Tongue (tissue), 2 donors: ENCODE data around the gene MICU1. TPM values are rescaled to one million over a fixed set of nuclear protein-coding genes. Genes with fewer than 3 reads are reported as not detected.
"Not testable (repeated sequence)": the region's sequence is repeated elsewhere in the genome, so short reads cannot be mapped to it uniquely, and the experiment has no call there.

Experiments used
- DNase-seq: peaks from one replicate; pipeline ENCODE4 v3.0.0-alpha.2; 2015
- total RNA-seq: library from RNA; depleted of rRNA; stranded (reverse); fragments of >200 nt; gene quantifications from one replicate; pipeline ENCODE4 v1.2.3, GENCODE V29; 2014

The MICU1 gene
- total RNA-seq, 1 donor from 2014 or later, result 87.9 TPM

- no peak for DNase-seq
These were observed 64.1 kb downstream of the MICU1 start for GRCh38 chr10:72561745-72562166.

GRCh38 chr10:72557362-72557761, 68.5 kb downstream of the MICU1 start:
- no peak for DNase-seq

GRCh38 chr10:72552857-72553256, 73.0 kb downstream of the MICU1 start:
- peak; percentile 70 for DNase-seq

- DNase-seq, result no peak
These were observed 75.6 kb downstream of the MICU1 start for GRCh38 chr10:72550239-72550638.

- DNase-seq, result no peak
These were observed 80.3 kb downstream of the MICU1 start for GRCh38 chr10:72545546-72545945.

GRCh38 chr10:72543855-72544254, 82.0 kb downstream of the MICU1 start:
- not testable (repeated sequence) for DNase-seq

GRCh38 chr10:72542396-72542815, 83.5 kb downstream of the MICU1 start:
- DNase-seq, result peak; percentile 4

- DNase-seq, result no peak
These were observed 84.5 kb downstream of the MICU1 start for GRCh38 chr10:72541337-72541736.

GRCh38 chr10:72540193-72540807, 85.6 kb downstream of the MICU1 start:
- DNase-seq, result no peak

- no peak for DNase-seq
These were observed 86.7 kb downstream of the MICU1 start for GRCh38 chr10:72539137-72539536.

GRCh38 chr10:72525689-72526088, 100.2 kb downstream of the MICU1 start:
- DNase-seq, result no peak

- no peak for DNase-seq
These were observed 100.6 kb downstream of the MICU1 start for GRCh38 chr10:72525277-72525676.

GRCh38 chr10:72524489-72524888, 101.4 kb downstream of the MICU1 start:
- no peak for DNase-seq

- no peak for DNase-seq
These were observed 101.9 kb downstream of the MICU1 start for GRCh38 chr10:72523932-72524396.

GRCh38 chr10:72523062-72523461, 102.8 kb downstream of the MICU1 start:
- no peak for DNase-seq

GRCh38 chr10:72517244-72517643, 108.6 kb downstream of the MICU1 start:
- DNase-seq, result no peak

GRCh38 chr10:72515455-72515854, 110.4 kb downstream of the MICU1 start:
- DNase-seq, result no peak

GRCh38 chr10:72513910-72514309, 112.0 kb downstream of the MICU1 start:
- DNase-seq, result no peak

- DNase-seq, result no peak
These were observed 114.4 kb downstream of the MICU1 start for GRCh38 chr10:72511459-72511858.

- no peak for DNase-seq
These were observed 115.9 kb downstream of the MICU1 start for GRCh38 chr10:72509941-72510340.

- DNase-seq, result no peak
These were observed 116.6 kb downstream of the MICU1 start for GRCh38 chr10:72509206-72509799.

GRCh38 chr10:72508033-72508432, 117.8 kb downstream of the MICU1 start:
- DNase-seq, result no peak

GRCh38 chr10:72506474-72506873, 119.4 kb downstream of the MICU1 start:
- no peak for DNase-seq

GRCh38 chr10:72505435-72505834, 120.4 kb downstream of the MICU1 start:
- no peak for DNase-seq
